ENCODE data around the gene PSMA7.

PSMA7 gene

GRCh38 chr20:62162765-62163484 is 19.7 kb upstream of the PSMA7 start:
- ATAC-seq (no peak), DNase-seq (no peak)
- no peaks in the 10 kb centered on the region for H3K9me3 Mint-ChIP-seq
- no peaks in the 10 kb centered on the region for H3K27me3 Mint-ChIP-seq
- H3K4me3 Mint-ChIP-seq, result no peak overlapping the region
- H3K27ac Mint-ChIP-seq, result no peak overlapping the region
- peaks cover 25% of the 10 kb centered on the region for H3K4me1 Mint-ChIP-seq

- Mint-ChIP-seq H3K4me3 (peak overlapping the region in 1 of 2 donors; percentile 44), H3K27ac (no peak overlapping the region), H3K9me3 (no peaks in the 10 kb centered on the region), H3K27me3 (no peaks in the 10 kb centered on the region), H3K4me1 (peaks cover 41% of the 10 kb centered on the region)
- DNase-seq, result no peak
- no peak for ATAC-seq
Measured at GRCh38 chr20:62161347-62161746, 18.2 kb upstream of the PSMA7 start.

- Mint-ChIP-seq H3K9me3 (no peaks in the 10 kb centered on the region), H3K4me3 (no peak overlapping the region), H3K27ac (peak overlapping the region in 1 of 2 donors; percentile 48), H3K27me3 (no peaks in the 10 kb centered on the region), H3K4me1 (peaks cover 45% of the 10 kb centered on the region)
- DNase-seq (no peak), ATAC-seq (no peak)
Measured at GRCh38 chr20:62160876-62161275, 17.7 kb upstream of the PSMA7 start.

GRCh38 chr20:62160253-62160652 is 17.1 kb upstream of the PSMA7 start:
- Mint-ChIP-seq H3K9me3 (no peaks in the 10 kb centered on the region), H3K4me3 (no peak overlapping the region), H3K4me1 (peaks cover 51% of the 10 kb centered on the region), H3K27ac (peak overlapping the region in 1 of 2 donors; percentile 40), H3K27me3 (no peaks in the 10 kb centered on the region)
- DNase-seq, result no peak
- no peak for ATAC-seq

GRCh38 chr20:62159839-62160238 is 16.6 kb upstream of the PSMA7 start:
- DNase-seq, result peak; percentile 62 to 88
- ATAC-seq, result peak; percentile 90
- H3K27ac Mint-ChIP-seq, result no peak overlapping the region
- H3K27me3 Mint-ChIP-seq, result no peaks in the 10 kb centered on the region
- peak overlapping the region; percentile 35 to 45 for H3K4me3 Mint-ChIP-seq
- H3K4me1 Mint-ChIP-seq, result peaks cover 51% of the 10 kb centered on the region
- H3K9me3 Mint-ChIP-seq, result no peaks in the 10 kb centered on the region

- Mint-ChIP-seq H3K27ac (no peak overlapping the region), H3K4me3 (no peak overlapping the region), H3K9me3 (no peaks in the 10 kb centered on the region), H3K4me1 (peaks cover 51% of the 10 kb centered on the region), H3K27me3 (no peaks in the 10 kb centered on the region)
- ATAC-seq, result no peak
- no peak for DNase-seq
Measured at GRCh38 chr20:62159052-62159451, 15.9 kb upstream of the PSMA7 start.

GRCh38 chr20:62158541-62158940 is 15.3 kb upstream of the PSMA7 start:
- peaks cover 3 to 5% of the 10 kb centered on the region in 2 donors for H3K9me3 Mint-ChIP-seq
- no peak for DNase-seq
- H3K27me3 Mint-ChIP-seq, result no peaks in the 10 kb centered on the region

GRCh38 chr20:62158088-62158400 is 14.8 kb upstream of the PSMA7 start:
- Mint-ChIP-seq H3K4me1 (peaks cover 51% of the 10 kb centered on the region), H3K4me3 (no peak overlapping the region), H3K9me3 (peaks cover 7 to 8% of the 10 kb centered on the region in 2 donors), H3K27me3 (no peaks in the 10 kb centered on the region), H3K27ac (no peak overlapping the region)
- ATAC-seq (no peak), DNase-seq (no peak)

More at GRCh38 chr20:62158541-62158940, 15.3 kb upstream of the PSMA7 start:
- H3K4me3 Mint-ChIP-seq, result no peak overlapping the region
- no peak overlapping the region for H3K27ac Mint-ChIP-seq
- H3K4me1 Mint-ChIP-seq, result peaks cover 51% of the 10 kb centered on the region
- ATAC-seq, result no peak

- H3K9me3 Mint-ChIP-seq, result peaks cover 12 to 13% of the 10 kb centered on the region in 2 donors
- H3K27me3 Mint-ChIP-seq, result no peaks in the 10 kb centered on the region
- H3K27ac Mint-ChIP-seq, result no peak overlapping the region
- H3K4me3 Mint-ChIP-seq, result no peak overlapping the region
- DNase-seq (no peak), ATAC-seq (no peak)
- peaks cover 51% of the 10 kb centered on the region for H3K4me1 Mint-ChIP-seq
Measured at GRCh38 chr20:62157387-62158087, 14.3 kb upstream of the PSMA7 start.

GRCh38 chr20:62156592-62157386 is 13.6 kb upstream of the PSMA7 start:
- peak; percentile 80 for ATAC-seq
- no peaks in the 10 kb centered on the region for H3K27me3 Mint-ChIP-seq
- no peak overlapping the region for H3K27ac Mint-ChIP-seq
- peaks cover 12 to 19% of the 10 kb centered on the region in 2 donors for H3K9me3 Mint-ChIP-seq
- H3K4me3 Mint-ChIP-seq, result no peak overlapping the region
- peak; percentile 76 for DNase-seq
- peaks cover 57% of the 10 kb centered on the region for H3K4me1 Mint-ChIP-seq

GRCh38 chr20:62156254-62156556 is 13.0 kb upstream of the PSMA7 start:
- no peak for DNase-seq
- no peak overlapping the region for H3K4me3 Mint-ChIP-seq
- H3K27ac Mint-ChIP-seq, result no peak overlapping the region
- no peak for ATAC-seq
- peaks cover 12 to 19% of the 10 kb centered on the region in 2 donors for H3K9me3 Mint-ChIP-seq
- H3K27me3 Mint-ChIP-seq, result no peaks in the 10 kb centered on the region
- peaks cover 57% of the 10 kb centered on the region for H3K4me1 Mint-ChIP-seq

- no peak overlapping the region for H3K4me3 Mint-ChIP-seq
- H3K4me1 Mint-ChIP-seq, result peaks cover 56% of the 10 kb centered on the region
- DNase-seq, result no peak
- no peaks in the 10 kb centered on the region for H3K27me3 Mint-ChIP-seq
- H3K27ac Mint-ChIP-seq, result peak overlapping the region in 1 of 2 donors; percentile 75
- H3K9me3 Mint-ChIP-seq, result peaks cover 12 to 19% of the 10 kb centered on the region in 2 donors
- ATAC-seq, result no peak
Measured at GRCh38 chr20:62155428-62156253, 12.4 kb upstream of the PSMA7 start.

GRCh38 chr20:62151835-62152364 is 8.7 kb upstream of the PSMA7 start:
- Mint-ChIP-seq H3K9me3 (peaks cover 12 to 19% of the 10 kb centered on the region in 2 donors), H3K27ac (no peak overlapping the region), H3K4me1 (peaks cover 40% of the 10 kb centered on the region), H3K4me3 (no peak overlapping the region), H3K27me3 (no peaks in the 10 kb centered on the region)
- ATAC-seq (no peak), DNase-seq (no peak)

GRCh38 chr20:62151225-62151624 is 8.0 kb upstream of the PSMA7 start:
- ATAC-seq (no peak), DNase-seq (no peak)
- H3K4me1 Mint-ChIP-seq, result peaks cover 37% of the 10 kb centered on the region
- no peaks in the 10 kb centered on the region for H3K27me3 Mint-ChIP-seq
- H3K9me3 Mint-ChIP-seq, result peaks cover 12 to 19% of the 10 kb centered on the region in 2 donors
- H3K27ac Mint-ChIP-seq, result peak overlapping the region in 1 of 2 donors; percentile 60
- H3K4me3 Mint-ChIP-seq, result no peak overlapping the region

GRCh38 chr20:62150310-62150575 is 7.0 kb upstream of the PSMA7 start:
- no peak for DNase-seq
- H3K4me3 Mint-ChIP-seq, result no peak overlapping the region
- peak overlapping the region in 1 of 2 donors; percentile 89 for H3K27ac Mint-ChIP-seq
- ATAC-seq, result no peak
- no peaks in the 10 kb centered on the region for H3K27me3 Mint-ChIP-seq
- H3K9me3 Mint-ChIP-seq, result peaks cover 12 to 19% of the 10 kb centered on the region in 2 donors
- peaks cover 38% of the 10 kb centered on the region for H3K4me1 Mint-ChIP-seq

Data from stimulated activated naive CD8-positive, alpha-beta T cell treated with anti-CD3 and anti-CD28 coated beads, Interleukin-15, amount 100 ng/mL, for 72 hours (primary cell).